SHP77 treated with DMSO at 0.1 percent for 48 hours (cell line): ENCODE data around the gene CCDC187.

Experiments used
- DNase-seq: peaks from one replicate; lab custom pipeline; 2025; lab: John Stamatoyannopoulos, UW

Gene CCDC187

GRCh38 chr9:136311051-136312008, 7.4 kb upstream of the CCDC187 start:
- peak; percentile 14 for DNase-seq

GRCh38 chr9:136310273-136311030, 6.6 kb upstream of the CCDC187 start:
- peak; percentile 33 for DNase-seq

- DNase-seq = no peak
These were observed 5.9 kb upstream of the CCDC187 start for GRCh38 chr9:136309806-136310220.

- peak; percentile 84 for DNase-seq
These were observed 5.4 kb upstream of the CCDC187 start for GRCh38 chr9:136309101-136309801.

- DNase-seq = no peak
These were observed 4.8 kb upstream of the CCDC187 start for GRCh38 chr9:136308702-136309053.

- DNase-seq = no peak
These were observed 4.3 kb upstream of the CCDC187 start for GRCh38 chr9:136308006-136308701.

GRCh38 chr9:136307215-136307750, 3.4 kb upstream of the CCDC187 start:
- no peak for DNase-seq

GRCh38 chr9:136306211-136307208, 2.6 kb upstream of the CCDC187 start:
- DNase-seq = no peak

- DNase-seq = no peak
These were observed 1.9 kb upstream of the CCDC187 start for GRCh38 chr9:136305804-136306203.

- DNase-seq = no peak
These were observed 1.1 kb upstream of the CCDC187 start for GRCh38 chr9:136304981-136305380.

GRCh38 chr9:136304456-136304855, 562 bp upstream of the CCDC187 start:
- no peak for DNase-seq

- no peak for DNase-seq
These were observed 649 bp downstream of the CCDC187 start for GRCh38 chr9:136303066-136303824.

GRCh38 chr9:136302527-136302926, 1.4 kb downstream of the CCDC187 start:
- no peak for DNase-seq

GRCh38 chr9:136300866-136301265, 3.0 kb downstream of the CCDC187 start:
- DNase-seq = no peak

GRCh38 chr9:136300016-136300545, 3.8 kb downstream of the CCDC187 start:
- DNase-seq = no peak

GRCh38 chr9:136299541-136299940, 4.4 kb downstream of the CCDC187 start:
- DNase-seq = no peak

GRCh38 chr9:136299116-136299515, 4.8 kb downstream of the CCDC187 start:
- DNase-seq = no peak

GRCh38 chr9:136297766-136298735, 5.8 kb downstream of the CCDC187 start:
- no peak for DNase-seq
